ENCODE data around the gene VASN.

VASN gene

GRCh38 chr16:4366016-4366415 is 5.6 kb upstream of the VASN start:
- H3K4me3 ChIP-seq (replicated peaks; ENCODE audit: low read depth, low read length), result no peak overlapping the region
- no peak for TF ChIP-seq CTCF (IDR thresholded peaks at IDR 0.05; ENCODE audit: low read depth, low read length, missing control alignments)
- DNase-seq (ENCODE audit: extremely low read depth, low read depth), result no peak

- no peak overlapping the region for H3K4me3 ChIP-seq (replicated peaks; ENCODE audit: low read depth, low read length)
- no peak for TF ChIP-seq CTCF (IDR thresholded peaks at IDR 0.05; ENCODE audit: low read depth, low read length, missing control alignments)
- no peak for DNase-seq (ENCODE audit: extremely low read depth, low read depth)
Measured at GRCh38 chr16:4367393-4367856, 4.2 kb upstream of the VASN start.

GRCh38 chr16:4369007-4369733 is 2.5 kb upstream of the VASN start:
- TF ChIP-seq CTCF (IDR thresholded peaks at IDR 0.05; ENCODE audit: low read depth, low read length, missing control alignments), result no peak
- H3K4me3 ChIP-seq (replicated peaks; ENCODE audit: low read depth, low read length), result no peak overlapping the region
- no peak for DNase-seq (ENCODE audit: extremely low read depth, low read depth)

GRCh38 chr16:4370151-4370550 is 1.5 kb upstream of the VASN start:
- no peak overlapping the region for H3K4me3 ChIP-seq (replicated peaks; ENCODE audit: low read depth, low read length)
- no peak for DNase-seq (ENCODE audit: extremely low read depth, low read depth)
- no peak for TF ChIP-seq CTCF (IDR thresholded peaks at IDR 0.05; ENCODE audit: low read depth, low read length, missing control alignments)

GRCh38 chr16:4370570-4371356 is 885 bp upstream of the VASN start:
- no peak for TF ChIP-seq CTCF (IDR thresholded peaks at IDR 0.05; ENCODE audit: low read depth, low read length, missing control alignments)
- H3K4me3 ChIP-seq (replicated peaks; ENCODE audit: low read depth, low read length), result no peak overlapping the region
- no peak for DNase-seq (ENCODE audit: extremely low read depth, low read depth)

GRCh38 chr16:4372001-4372577 is 441 bp downstream of the VASN start:
- H3K4me3 ChIP-seq (replicated peaks; ENCODE audit: low read depth, low read length), result peak overlapping the region; percentile 97
- no peak for DNase-seq (ENCODE audit: extremely low read depth, low read depth)
- TF ChIP-seq CTCF (IDR thresholded peaks at IDR 0.05; ENCODE audit: low read depth, low read length, missing control alignments), result no peak

Measured in HFF-Myc (cell line).